ENCODE measurements around the gene CRYBA2.

Gene CRYBA2

GRCh38 chr2:218954541-218955300, 38.5 kb downstream of the CRYBA2 start:
- H3K4me3 ChIP-seq (ENCODE audit: low read depth, low read length): no peak overlapping the region
- no peak for TF ChIP-seq CTCF (IDR thresholded peaks at IDR 0.05; ENCODE audit: borderline replicate concordance, insufficient read depth, low read depth, low read length)

GRCh38 chr2:218953366-218953954, 39.8 kb downstream of the CRYBA2 start:
- no peak for TF ChIP-seq CTCF (IDR thresholded peaks at IDR 0.05; ENCODE audit: borderline replicate concordance, insufficient read depth, low read depth, low read length)
- no peak overlapping the region for H3K4me3 ChIP-seq (ENCODE audit: low read depth, low read length)

- no peak for TF ChIP-seq CTCF (IDR thresholded peaks at IDR 0.05; ENCODE audit: borderline replicate concordance, insufficient read depth, low read depth, low read length)
- no peak overlapping the region for H3K4me3 ChIP-seq (ENCODE audit: low read depth, low read length)
These were observed 41.1 kb downstream of the CRYBA2 start for GRCh38 chr2:218952160-218952559.

GRCh38 chr2:218946621-218947020, 46.6 kb downstream of the CRYBA2 start:
- no peak for TF ChIP-seq CTCF (IDR thresholded peaks at IDR 0.05; ENCODE audit: borderline replicate concordance, insufficient read depth, low read depth, low read length)
- H3K4me3 ChIP-seq (ENCODE audit: low read depth, low read length): no peak overlapping the region

GRCh38 chr2:218944759-218945404, 48.3 kb downstream of the CRYBA2 start:
- H3K4me3 ChIP-seq (ENCODE audit: low read depth, low read length): no peak overlapping the region
- no peak for TF ChIP-seq CTCF (IDR thresholded peaks at IDR 0.05; ENCODE audit: borderline replicate concordance, insufficient read depth, low read depth, low read length)

Measured in GM12875 (cell line).